GM12864 (cell line): ENCODE measurements around the gene ZSCAN26.
"Not testable (repeated sequence)": the region's sequence is repeated elsewhere in the genome, so short reads cannot be mapped to it uniquely, and the experiment has no call there.

Experiments
- DNase-seq: peaks from one replicate; pipeline ENCODE4 v3.0.0-alpha.2; 2011; ENCODE audit warnings: low read depth
- H3K4me3 ChIP-seq: 2 replicates; pipeline ENCODE4 v1.5.1; 2011; ENCODE audit warnings: mild to moderate bottlenecking, low read depth, low read length, control low read depth
- TF ChIP-seq, protein P1 (sequence below): IDR thresholded peaks from 2 replicates; pipeline ENCODE4 v1.5.1; 2011; ENCODE audit warnings: low read depth, mild to moderate bottlenecking, moderate library complexity, low read length, control low read depth, inconsistent platforms; ENCODE audit errors: missing control alignments

The ZSCAN26 gene

DNA sequence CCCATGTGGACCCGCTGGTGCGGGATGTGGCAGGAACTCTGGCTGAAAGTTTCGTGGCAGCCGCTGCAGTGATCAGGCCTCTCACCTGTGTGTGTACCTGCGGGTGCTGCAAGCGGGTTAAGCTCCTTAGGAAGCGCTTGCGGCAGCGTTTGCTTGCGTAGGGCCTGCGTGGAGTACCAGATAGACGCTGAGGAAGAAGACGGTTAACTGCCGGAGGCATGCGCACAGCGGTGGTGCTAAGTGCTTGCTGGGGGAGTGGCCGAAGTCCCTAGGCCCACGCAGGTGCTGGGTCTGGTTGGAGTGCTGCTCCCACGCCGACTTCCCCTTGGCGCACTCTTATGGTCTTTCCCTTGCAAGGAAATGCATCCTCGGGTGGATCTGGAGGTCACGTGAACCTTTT, 46.0 kb downstream of the ZSCAN26 start:
- TF ChIP-seq, protein P1, sequence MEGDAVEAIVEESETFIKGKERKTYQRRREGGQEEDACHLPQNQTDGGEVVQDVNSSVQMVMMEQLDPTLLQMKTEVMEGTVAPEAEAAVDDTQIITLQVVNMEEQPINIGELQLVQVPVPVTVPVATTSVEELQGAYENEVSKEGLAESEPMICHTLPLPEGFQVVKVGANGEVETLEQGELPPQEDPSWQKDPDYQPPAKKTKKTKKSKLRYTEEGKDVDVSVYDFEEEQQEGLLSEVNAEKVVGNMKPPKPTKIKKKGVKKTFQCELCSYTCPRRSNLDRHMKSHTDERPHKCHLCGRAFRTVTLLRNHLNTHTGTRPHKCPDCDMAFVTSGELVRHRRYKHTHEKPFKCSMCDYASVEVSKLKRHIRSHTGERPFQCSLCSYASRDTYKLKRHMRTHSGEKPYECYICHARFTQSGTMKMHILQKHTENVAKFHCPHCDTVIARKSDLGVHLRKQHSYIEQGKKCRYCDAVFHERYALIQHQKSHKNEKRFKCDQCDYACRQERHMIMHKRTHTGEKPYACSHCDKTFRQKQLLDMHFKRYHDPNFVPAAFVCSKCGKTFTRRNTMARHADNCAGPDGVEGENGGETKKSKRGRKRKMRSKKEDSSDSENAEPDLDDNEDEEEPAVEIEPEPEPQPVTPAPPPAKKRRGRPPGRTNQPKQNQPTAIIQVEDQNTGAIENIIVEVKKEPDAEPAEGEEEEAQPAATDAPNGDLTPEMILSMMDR: no peak

DNA sequence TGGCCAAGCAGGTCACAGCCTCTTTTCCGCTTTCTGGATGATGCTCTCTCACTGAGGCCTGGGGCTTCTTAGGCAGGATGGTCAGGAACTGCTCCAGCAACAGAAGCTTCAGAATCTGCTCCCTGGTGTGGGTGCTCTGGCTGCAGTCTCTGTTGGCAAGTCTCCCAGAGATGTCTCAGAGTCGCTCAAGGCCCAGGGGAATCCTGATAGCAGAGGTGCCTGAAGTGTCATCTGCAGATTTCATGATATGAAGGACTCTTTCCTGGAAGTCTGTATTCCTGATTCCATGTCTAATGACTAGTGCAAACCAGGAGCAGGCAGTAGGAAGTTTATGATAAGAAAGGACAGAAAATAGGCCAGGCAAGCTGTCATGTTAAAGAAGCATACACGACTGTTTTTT, 48.7 kb downstream of the ZSCAN26 start:
- no peak overlapping the region for H3K4me3 ChIP-seq
- no peak for DNase-seq
- TF ChIP-seq, protein P1: no peak

More for the DNA sequence above, 46.0 kb downstream of the ZSCAN26 start:
- H3K4me3 ChIP-seq: no peak overlapping the region
- no peak for DNase-seq

DNA sequence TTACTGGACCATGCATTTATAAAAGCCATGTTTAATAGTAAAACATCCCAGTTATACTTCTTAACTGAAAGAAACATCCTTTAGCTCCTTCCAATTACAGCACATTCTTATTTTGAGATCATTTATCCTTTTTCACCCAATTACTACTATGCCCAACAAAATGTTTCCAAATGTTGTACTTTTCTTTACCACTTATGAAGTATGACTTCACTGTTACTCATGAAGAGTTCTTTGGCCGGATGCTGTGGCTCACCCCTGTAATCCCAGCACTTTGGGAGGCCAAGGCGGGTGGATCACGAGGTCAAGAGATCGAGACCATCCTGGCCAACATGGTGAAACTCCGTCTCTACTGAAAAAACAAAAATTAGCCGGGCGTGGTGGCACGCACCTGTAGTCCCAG, 50.9 kb downstream of the ZSCAN26 start:
- not testable (repeated sequence) for H3K4me3 ChIP-seq, DNase-seq

- DNase-seq: no peak
- no peak overlapping the region for H3K4me3 ChIP-seq
- TF ChIP-seq, protein P1: no peak
Measured at GRCh38 chr6:28322661-28323060, 55.7 kb downstream of the ZSCAN26 start.

- TF ChIP-seq, protein P1: no peak
- no peak for DNase-seq
- H3K4me3 ChIP-seq: no peak overlapping the region
Measured at GRCh38 chr6:28323813-28324424, 57.0 kb downstream of the ZSCAN26 start.

DNA sequence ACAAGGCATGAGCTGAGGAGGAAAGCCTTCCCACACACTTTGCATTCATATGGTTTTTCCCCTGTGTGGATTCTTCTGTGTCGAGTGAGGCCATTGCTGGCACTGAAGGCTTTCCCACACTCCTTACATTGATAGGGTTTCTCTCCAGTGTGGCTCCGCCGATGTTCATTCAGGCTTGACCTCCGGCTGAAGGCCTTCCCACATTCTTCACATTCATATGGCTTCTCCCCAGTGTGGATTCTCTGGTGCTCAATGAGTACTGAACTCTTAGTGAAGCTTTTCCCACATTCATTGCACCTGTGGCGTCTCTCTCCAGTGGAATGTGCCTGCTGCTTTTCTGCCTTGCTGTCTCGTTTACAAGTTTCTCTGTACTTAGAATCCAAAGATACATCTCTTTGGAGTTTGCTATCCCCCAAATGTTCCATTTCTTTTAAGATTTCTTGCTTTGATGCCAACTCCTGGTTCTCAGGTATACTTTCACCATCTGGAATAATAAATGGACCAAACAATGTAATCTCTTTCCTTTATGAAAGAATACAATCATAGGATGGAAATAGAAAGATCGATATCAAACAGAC, 59.5 kb downstream of the ZSCAN26 start:
- DNase-seq: no peak
- TF ChIP-seq, protein P1: no peak
- no peak overlapping the region for H3K4me3 ChIP-seq
